NCI-H2107 (cell line): ENCODE data around the gene CDKN2AIPNL.
"Not testable (repeated sequence)": the region's sequence is repeated elsewhere in the genome, so short reads cannot be mapped to it uniquely, and the experiment has no call there.

Experiments
- DNase-seq: peaks from one replicate; lab custom pipeline; 2025; lab: John Stamatoyannopoulos, UW

Gene CDKN2AIPNL

DNA sequence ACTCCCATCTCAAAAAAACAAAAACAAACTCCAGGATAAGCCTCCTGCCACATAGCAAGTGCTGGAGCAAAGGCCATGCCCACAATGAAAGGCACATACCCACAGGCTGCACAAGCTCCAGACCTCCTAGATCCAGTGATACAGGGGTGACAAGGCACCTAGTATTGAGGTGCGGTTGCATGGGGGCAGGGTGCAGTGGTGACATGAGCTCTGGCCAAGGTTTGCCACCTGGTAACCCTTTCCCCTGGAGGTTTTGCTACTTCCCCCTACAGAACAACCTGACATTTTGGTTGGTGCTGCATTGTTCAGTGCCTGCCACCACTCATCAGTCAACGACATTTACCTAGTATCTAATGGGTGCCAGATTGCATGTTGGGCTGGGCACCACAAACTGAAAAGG, 14.5 kb downstream of the CDKN2AIPNL start:
- no peak for DNase-seq

- no peak for DNase-seq
Measured at GRCh38 chr5:134396274-134396673, 15.4 kb downstream of the CDKN2AIPNL start.

- no peak for DNase-seq
Measured at GRCh38 chr5:134394932-134395331, 16.7 kb downstream of the CDKN2AIPNL start.

DNA sequence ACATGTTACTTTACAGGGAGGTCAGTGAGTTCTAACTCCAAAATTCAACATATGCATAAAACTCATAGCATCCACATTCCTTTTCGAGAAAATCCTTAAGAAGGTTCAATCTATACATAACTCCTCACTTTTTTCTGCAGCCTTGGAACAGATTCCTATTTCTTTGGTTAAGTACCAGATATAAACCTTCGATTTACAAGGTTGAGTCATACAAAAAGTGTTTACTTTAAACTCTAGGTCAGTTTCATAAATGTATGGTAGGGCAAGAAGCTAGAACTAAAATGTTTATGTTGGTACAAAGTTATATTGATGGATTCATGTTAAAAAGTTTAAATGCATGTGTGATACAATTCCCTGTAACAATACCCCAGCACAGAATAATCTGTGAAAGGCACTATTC, 19.4 kb downstream of the CDKN2AIPNL start:
- no peak for DNase-seq

GRCh38 chr5:134387443-134387842, 24.2 kb downstream of the CDKN2AIPNL start:
- DNase-seq = no peak

- no peak for DNase-seq
Measured at GRCh38 chr5:134383980-134384697, 27.5 kb downstream of the CDKN2AIPNL start.

DNA sequence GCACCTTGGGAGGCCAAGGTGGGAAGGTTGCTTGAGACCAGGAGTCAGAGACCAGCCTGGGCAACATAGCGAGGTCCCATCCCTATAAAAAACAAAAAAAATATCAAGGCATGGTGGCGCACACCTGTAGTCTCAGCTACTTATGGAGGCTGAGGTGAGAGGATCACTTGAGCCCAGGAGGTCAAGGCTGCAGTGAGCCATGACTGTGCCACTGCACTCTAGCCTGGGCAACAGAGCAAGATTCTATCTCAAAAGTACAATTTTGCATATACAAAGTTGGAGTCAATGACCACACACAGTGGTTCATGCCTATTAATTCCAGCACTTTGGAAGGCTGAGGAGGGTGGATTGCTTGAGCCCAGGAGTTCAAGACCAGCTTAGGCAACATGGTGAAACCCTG, 29.5 kb downstream of the CDKN2AIPNL start:
- DNase-seq = not testable (repeated sequence)

GRCh38 chr5:134380346-134380745, 31.3 kb downstream of the CDKN2AIPNL start:
- DNase-seq = no peak

DNA sequence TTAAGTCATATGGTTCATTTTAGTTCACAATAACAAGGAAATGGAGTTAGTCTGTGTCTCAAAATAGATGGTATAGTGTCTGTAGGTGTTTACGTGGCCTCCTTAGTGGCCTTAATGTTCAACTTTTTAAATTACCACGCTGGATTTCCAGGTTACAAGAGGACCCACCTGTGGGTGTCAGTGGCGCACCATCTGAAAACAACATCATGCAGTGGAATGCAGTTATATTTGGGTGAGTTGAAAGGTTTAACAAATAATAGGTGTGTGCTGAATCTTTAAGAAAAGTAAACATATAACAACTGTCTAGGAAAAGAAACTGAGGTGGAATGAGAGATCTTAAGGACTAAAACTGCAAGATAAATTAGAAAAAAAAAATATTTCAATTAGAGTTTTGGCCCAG, 37.4 kb downstream of the CDKN2AIPNL start:
- no peak for DNase-seq

DNA sequence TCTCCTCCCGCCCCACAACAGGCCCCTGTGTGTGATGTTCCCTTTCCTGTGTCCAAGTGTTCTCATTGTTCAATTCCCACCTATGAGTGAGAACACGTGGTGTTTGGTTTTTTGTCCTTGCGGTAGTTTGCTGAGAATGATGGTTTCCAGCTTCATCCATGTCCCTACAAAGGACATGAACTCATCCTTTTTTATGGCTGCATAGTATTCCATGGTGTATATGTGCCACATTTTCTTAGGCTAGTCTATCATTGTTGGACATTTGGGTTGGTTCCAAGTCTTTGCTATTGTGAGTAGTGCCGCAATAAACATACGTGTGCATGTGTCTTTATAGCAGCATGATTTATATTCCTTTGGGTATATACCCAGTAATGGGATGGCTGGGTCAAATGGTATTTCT, 38.0 kb downstream of the CDKN2AIPNL start:
- not testable (repeated sequence) for DNase-seq

DNA sequence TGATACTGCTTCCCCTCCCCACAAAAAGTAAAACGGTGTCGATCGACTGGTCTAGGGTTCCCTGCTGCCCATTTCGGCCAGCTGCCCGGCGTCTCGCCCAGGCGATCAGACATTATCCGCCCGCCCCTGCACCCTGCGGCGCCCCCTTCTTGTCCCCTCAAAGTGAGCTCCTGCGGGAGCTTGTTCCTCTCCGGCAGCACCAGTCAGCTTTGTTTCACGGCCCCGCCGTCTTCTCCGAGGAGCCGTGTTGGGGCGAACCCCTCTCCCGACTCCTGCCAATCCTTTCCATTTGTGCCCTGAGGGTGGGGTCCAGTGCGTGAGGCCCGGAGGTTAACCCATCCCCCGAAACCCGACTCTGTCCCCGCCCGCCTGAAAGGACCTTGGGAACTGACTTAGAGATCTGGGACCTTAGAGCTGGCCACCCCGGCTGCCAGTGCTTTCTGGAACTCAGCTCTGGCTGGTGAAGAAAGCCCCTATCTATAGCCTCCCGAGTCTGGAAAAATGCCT, 39.8 kb downstream of the CDKN2AIPNL start:
- DNase-seq = no peak

DNA sequence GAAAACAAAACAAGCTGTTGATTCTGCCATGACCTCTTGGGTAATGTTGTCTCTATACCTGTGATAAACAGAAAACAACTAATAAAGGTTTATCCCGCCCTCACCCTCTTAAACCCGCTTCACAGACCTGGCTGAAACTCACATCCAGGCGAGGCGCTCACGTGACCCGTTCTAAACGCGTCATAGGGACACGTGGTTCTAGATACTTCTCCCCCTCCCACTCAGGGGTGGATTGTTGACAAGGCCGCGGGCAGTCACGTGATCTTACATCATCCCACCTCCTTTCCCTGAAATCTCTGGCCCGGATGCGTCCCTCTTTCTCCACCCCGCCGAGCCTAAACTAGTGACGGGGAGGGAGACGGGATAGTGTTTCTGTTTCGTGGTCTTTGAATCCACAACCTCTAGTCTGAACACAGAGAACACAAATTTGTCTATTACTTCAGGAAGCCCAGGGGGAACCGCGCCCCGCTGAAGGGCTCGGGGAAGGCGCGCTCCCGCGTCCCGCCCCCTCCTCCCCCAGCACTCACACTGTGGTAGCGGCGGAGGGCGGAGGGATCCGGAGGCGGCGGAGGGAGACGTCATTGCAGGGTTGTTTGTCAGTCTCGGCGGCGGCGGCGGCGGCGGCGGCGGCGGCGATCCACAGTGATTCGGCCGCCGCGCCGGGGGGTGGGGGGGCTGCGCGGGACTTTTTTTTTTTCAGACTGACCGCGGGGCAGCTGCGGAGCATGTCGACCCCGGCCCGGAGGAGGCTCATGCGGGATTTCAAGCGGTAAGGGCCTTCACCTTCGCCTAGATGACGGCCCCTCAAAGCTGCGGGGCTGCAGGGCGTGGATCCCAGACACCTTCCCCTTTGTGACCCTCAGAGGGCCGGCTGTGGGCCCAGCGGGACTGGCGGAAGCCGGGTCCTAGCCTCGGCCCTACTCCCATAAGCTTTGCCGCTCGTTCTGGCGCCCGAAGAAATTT, 40.5 kb downstream of the CDKN2AIPNL start, which contains the start of gene UBE2B:
Gene UBE2B, plus strand, starts transcription at position 699 of the 963 bp plus-strand sequence. Its CDS starts 27 bp downstream, at position 726.
- DNase-seq = peak; percentile 85

GRCh38 chr5:134370311-134370870, 41.3 kb downstream of the CDKN2AIPNL start:
- no peak for DNase-seq

DNA sequence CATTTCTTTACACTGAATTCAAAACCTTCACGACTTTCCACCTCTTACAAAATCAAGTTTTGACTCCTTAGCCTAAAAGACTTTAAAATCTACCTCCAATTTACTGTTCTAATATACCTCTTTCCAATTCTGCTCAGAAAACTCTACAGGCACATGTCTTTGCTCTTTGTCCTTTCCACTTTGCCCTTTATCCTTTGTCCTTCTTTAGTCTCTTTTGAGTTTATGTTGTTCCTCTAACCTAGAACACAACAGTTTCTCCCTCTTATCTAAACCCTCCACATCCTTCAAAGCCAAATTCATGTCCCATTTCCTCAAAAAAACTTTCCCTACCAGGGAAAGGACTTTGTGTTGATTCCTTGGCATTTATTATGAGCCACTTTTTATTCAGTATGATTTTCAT, 46.1 kb downstream of the CDKN2AIPNL start:
- no peak for DNase-seq

DNA sequence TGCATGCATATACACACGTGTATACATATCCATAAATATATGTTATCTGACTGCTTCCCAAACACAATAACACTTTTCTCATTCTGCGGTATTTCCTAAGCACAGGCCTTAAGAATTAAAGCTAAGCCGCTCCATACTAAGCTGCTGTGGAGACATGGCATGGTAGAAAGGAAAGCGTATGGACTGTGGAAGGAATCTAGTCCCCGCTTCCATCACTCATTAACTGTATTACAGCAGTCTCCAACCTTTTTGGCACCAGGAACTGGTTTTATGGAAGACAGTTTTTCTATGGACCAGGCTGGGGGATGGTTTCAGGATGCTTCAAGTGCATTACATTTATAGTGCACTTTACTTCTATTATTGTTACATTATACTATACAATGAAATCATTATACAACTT, 56.0 kb downstream of the CDKN2AIPNL start:
- DNase-seq = no peak
